ENCODE measurements around the gene FMR1. TPM values are rescaled to one million over a fixed set of nuclear protein-coding genes. Genes with fewer than 3 reads are reported as not detected.

The FMR1 gene
- total and polyA plus RNA-seq, 7 donors: 18.6 to 35.2 (median 29.4) TPM

DNA sequence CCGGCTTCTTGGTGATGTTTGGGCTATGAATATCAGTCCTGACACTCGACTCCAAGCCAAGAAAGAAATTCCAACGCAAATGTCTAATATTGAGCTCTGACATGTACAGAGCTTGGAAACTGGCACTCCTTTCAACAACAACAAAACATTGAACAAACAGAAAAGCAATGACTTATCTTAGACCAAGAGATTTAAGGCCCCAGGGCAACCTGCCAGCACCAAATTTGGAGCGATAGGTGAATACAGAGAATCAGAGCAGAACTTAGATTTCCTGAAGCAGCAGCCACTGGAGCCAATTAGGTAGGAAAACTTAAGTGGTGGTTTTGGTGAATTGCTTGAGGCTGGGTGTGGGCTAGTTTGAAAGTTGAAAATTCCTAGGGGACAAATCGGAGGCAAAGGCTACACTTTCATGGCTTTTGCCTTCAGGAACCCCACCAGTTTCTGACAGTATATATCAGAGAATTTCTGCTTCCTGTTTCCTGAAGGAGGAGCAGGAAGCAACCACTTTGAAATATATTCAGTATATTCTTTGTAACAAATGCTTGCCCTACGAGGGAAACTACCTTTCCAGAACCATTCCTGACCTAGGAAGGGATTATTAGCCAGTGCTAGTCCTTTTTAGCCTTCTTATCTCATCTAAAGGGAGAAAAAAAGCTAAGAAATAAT is 10.1 kb upstream of the FMR1 start:
- TF ChIP-seq EP300 (IDR thresholded peaks at IDR 0.05) (no peak), POLR2AphosphoS5 (IDR thresholded peaks at IDR 0.05) (no peak), POLR2A (IDR thresholded peaks at IDR 0.05) (no peak), CTCF (IDR thresholded peaks at IDR 0.05) (no peak)
- no peak for DNase-seq
- Histone ChIP-seq H3K4me3 (no peak overlapping the region), H3K27ac (no peak overlapping the region), H3K9me3 (no peaks in the 10 kb centered on the region), H3K27me3 (no peaks in the 10 kb centered on the region), H3K4me1 (no peaks in the 10 kb centered on the region), H3K36me3 (no peaks in the 10 kb centered on the region)
- intact Hi-C loops (cut with DNase I): no loop called here
- 45 to 72% methylated on average over 6 of the region's 6 CpGs for WGBS, 2 donors

- no peak for DNase-seq
- Histone ChIP-seq H3K4me3 (no peak overlapping the region), H3K27me3 (no peaks in the 10 kb centered on the region), H3K9me3 (no peaks in the 10 kb centered on the region), H3K27ac (no peak overlapping the region), H3K4me1 (no peaks in the 10 kb centered on the region), H3K36me3 (no peaks in the 10 kb centered on the region)
- 90 to 96% methylated on average over 2 of the region's 2 CpGs for WGBS, 2 donors
- intact Hi-C loops (cut with DNase I): no loop called here
- TF ChIP-seq POLR2A (IDR thresholded peaks at IDR 0.05) (no peak), POLR2AphosphoS5 (IDR thresholded peaks at IDR 0.05) (no peak), CTCF (IDR thresholded peaks at IDR 0.05) (no peak), EP300 (IDR thresholded peaks at IDR 0.05) (no peak)
Measured at GRCh38 chrX:147902270-147902669, 9.4 kb upstream of the FMR1 start.

GRCh38 chrX:147908106-147908505 is 3.6 kb upstream of the FMR1 start:
- Histone ChIP-seq H3K9me3 (no peaks in the 10 kb centered on the region), H3K27me3 (no peaks in the 10 kb centered on the region), H3K27ac (no peak overlapping the region), H3K4me1 (peaks cover 0 to 5% (median 0%) of the 10 kb centered on the region in 4 donors), H3K4me3 (no peak overlapping the region), H3K36me3 (no peaks in the 10 kb centered on the region)
- DNase-seq: no peak
- intact Hi-C loops (cut with DNase I): no loop called here
- WGBS, 2 donors: 80 to 86% methylated on average over 5 of the region's 5 CpGs
- TF ChIP-seq CTCF (IDR thresholded peaks at IDR 0.05) (no peak), EP300 (IDR thresholded peaks at IDR 0.05) (no peak), POLR2AphosphoS5 (IDR thresholded peaks at IDR 0.05) (no peak), POLR2A (IDR thresholded peaks at IDR 0.05) (no peak)

- TF ChIP-seq CTCF (IDR thresholded peaks at IDR 0.05) (no peak), EP300 (IDR thresholded peaks at IDR 0.05) (no peak), POLR2A (IDR thresholded peaks at IDR 0.05) (no peak), POLR2AphosphoS5 (IDR thresholded peaks at IDR 0.05) (no peak)
- intact Hi-C loops (cut with DNase I): loop anchor here (10.0 kb wide), 1 partner anchor 1634 kb away; the partner anchor contains the start of genes EOLA1 and HSFX3
- Histone ChIP-seq H3K4me1 (peaks cover 0 to 29% (median 6%) of the 10 kb centered on the region in 4 donors), H3K27ac (no peak overlapping the region), H3K36me3 (no peaks in the 10 kb centered on the region), H3K9me3 (no peaks in the 10 kb centered on the region), H3K27me3 (no peaks in the 10 kb centered on the region), H3K4me3 (no peak overlapping the region)
- no peak for DNase-seq
- WGBS, 2 donors: 83 to 93% methylated on average over 9 of the region's 9 CpGs
Measured at GRCh38 chrX:147910607-147911006, 1.1 kb upstream of the FMR1 start.

Data from sigmoid colon (tissue), 7 donors.